ENCODE data around the gene NR4A1.

The NR4A1 gene

DNA sequence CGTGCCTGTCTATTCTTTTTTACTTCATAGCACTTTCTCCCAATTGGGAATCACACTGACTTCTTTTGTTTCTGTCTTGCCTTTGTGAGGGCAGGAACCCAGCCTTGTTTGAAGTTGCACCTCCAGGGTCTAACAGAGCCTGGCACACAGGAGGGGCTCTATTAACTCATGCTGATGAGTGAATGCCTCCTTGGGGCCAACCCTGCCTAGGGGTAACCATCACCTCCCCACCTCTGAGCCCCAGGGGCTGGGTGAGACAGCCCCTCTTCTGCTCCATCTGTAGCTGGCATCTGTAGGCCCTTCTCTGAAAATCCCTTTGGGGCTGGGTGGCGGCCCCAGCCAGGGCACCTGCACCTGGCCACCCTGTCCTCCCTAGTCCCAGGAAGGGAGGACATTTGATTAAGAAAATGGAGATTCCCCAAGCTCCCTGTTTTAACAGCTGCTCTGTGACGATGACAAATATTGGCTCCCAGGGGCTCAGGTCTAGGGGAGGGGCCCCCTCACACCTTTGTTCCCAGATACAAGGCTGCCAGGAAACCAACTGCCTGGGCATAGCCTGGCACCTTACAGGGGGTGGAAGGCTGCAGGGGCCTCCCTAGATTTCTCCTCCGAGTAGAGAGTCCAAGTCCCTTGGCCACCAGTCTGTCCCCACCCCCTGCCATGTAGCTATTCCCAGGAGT, 32.7 kb upstream of the NR4A1 start:
- DNase-seq, result peak; percentile 81

DNA sequence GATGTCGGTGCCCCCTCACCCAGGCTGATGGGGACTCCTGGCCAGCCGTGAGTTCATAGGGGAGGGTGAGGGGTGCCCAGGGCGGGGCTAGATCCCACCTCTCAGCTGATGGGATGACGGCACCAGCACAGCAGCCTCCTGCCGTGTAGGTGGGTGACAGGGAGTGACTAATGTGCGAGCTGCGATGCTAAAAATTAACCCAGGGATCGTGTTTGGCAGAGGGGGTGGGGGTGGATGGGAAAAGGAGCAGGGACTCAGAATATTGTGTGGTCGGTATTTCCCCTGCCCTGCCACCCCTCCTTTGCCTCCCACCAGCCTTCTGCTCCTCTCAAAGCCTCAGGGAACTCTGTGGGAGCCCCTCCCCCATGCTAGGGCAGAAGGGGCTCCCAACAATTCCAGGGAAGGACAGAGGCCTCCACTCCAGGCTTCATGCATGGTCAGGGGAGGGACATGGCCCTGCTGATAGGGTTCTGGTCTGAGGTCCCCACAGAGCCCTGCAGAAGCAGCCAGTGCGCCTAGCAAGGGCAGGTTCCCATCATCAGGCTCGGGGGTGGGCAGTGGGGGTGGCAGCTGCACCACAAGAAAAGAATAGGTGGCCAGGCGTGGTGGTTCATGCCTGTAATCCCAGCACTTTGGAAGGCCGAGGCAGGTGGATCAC, 32.0 kb upstream of the NR4A1 start:
- peak; percentile 68 for DNase-seq

DNA sequence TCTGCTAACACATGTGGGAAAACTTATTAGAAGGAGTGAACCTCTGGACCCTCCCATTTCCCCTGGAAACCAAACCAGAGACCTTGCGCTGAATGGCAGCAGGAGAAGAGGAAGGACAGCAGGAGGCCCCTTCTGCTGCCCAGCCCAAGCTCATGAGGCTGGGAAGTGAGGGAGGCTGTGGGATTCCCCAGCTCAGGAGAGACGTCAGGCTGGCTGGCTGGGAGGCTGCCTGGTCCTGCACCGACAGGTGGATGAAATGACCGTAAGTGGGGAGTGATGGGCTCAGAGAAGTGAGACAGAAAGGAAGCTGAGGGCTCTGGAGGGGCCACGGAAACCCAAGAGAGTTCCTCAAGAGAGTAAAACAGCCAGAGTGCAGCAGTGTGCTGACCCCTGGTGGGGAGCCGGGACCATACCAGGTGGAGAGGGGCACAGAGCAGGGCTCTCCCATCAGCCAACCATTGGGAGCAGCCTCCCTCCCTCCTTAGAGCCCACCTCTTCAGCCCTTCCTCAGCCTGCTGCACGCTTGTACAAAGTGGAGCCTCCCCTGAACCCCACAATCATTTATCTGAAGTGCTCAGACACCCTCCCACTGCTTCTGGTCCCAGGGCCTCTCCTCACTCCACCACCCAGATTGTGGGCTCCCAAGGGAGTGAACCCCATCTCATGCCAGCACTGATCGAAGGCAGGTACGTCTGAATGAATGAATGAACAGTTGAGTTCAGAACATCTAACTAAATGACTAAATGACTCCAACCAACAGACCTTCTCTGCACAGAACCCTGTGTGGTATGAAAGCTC, 30.5 kb upstream of the NR4A1 start:
- peak; percentile 69 for DNase-seq

DNA sequence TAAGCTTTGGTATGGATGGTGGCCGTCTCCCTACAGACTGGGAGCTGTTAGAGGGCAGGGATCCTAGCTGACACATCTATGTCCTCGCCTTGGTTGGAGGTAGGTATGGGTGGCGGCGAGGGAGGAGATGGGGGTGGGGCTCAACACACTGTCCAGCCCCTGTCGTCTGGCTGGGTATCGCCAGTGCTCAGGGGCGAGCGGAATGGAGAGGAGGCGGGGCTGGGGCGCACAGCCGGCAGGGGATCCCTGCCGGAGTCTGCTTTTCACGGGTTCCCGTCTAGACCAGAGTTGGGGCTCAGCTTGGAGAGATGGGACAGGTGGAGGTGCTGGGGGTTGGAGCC, 28.4 kb upstream of the NR4A1 start:
- DNase-seq, result peak; percentile 38

DNA sequence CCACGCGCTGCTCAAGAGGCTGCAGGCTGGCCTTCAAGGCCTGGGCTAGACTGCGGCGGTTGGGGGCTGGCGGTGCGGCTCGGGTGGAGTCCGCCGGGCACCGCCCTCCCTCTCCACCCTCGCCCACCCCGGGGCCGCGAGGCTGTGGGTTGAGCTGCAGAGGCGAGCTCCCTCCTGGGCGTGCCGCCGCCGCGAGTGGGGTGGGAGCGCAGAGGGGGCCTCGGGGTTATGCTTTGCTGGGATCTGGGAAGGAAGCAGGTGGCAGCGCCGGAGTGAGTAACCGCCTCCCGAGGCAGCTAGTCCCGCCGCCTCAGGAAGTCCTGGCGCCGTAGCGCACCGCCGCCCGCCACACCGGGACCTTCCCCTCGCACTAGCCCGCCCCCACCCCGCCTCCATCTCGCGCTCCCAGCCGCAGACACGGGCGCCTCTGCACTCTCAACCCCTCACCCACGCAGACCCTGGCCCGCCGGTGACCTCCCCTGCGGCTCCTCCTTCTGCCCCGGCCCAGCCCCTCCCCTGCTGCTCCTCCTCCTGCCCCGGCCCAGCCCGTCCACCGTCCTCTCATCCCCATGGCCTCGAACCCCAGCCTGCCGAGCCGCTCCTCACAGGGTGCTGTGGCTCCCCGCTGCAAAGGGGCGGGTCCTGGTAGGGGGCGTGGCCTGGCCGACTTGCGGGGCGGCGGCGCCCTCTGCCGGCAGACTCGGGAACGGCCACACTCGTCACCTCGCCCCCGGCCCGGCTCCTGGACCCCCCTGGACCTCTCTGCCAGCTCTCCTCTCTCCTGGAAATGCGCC, 27.9 kb upstream of the NR4A1 start:
- DNase-seq, result peak; percentile 84

DNA sequence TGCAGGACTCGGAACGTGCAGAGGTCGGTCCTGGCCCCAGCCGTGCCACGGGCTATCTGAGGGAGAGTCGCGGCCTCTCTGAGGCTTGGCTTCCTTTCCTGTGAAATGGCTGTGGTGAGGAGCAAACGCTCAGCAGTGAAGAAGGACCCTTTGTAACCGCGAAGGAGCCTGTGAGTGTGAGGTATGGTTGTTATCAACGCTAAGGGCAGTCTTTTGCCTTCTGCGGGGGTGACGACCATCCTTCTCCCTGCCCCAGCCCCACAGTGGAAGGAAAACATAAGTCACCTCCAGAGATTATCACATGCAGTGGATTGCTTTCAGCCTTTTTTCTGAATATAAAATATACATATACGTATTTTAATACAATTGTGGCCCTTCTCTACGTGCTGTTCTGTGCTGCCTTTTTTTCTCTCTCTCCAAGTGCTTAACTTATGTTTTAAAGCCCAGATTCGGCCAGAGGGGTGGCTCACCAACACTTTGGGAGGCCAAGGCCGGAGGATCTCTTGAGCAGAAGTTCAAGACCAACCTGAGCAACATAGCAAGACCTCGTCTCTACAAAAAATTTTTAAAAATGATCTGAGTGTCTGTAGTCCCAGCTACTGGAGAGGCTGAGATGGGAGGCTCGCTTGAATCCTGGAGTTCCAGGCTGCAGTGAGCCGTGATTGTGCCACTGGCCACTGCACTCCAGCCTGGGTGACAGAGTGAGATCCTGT, 27.1 kb upstream of the NR4A1 start:
- DNase-seq, result no peak

DNA sequence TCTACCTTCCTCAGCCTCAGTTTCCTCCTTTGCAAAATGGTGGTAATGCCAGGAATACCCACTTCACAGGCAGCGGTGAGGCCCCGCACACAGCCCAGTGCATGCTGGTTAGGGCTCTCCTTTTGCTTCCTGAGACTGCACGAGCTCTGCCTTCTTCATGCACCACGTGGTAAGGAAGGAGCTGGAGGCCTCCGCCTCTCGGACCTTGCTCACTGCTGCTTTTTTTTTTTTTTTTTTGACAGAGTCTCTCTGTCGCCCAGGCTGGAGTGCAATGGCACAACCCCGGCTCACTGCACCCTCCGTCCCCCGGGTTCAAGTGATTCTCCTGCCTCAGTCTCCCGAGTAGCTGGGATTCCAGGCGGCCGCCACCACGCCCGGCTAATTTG, 26.4 kb upstream of the NR4A1 start:
- DNase-seq, result no peak

DNA sequence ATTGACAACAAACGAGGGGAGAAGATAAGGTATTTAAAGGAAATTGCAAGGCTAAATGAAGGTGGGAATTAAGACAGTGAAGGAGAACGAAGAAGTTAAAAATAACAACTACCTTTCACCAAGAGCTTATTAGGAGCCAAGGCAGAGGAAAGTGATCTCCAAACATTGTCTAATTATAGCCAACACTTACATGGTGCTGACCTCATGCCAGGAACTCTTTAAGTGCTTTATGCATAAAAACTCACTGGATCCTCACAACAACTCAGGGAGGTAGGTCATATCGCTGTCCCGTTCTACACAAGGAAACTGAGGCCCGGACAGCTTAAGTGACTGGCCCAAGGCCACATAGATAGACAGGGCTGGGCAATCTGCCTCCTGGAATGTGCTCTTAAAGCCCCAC, 25.0 kb upstream of the NR4A1 start:
- DNase-seq, result no peak

DNA sequence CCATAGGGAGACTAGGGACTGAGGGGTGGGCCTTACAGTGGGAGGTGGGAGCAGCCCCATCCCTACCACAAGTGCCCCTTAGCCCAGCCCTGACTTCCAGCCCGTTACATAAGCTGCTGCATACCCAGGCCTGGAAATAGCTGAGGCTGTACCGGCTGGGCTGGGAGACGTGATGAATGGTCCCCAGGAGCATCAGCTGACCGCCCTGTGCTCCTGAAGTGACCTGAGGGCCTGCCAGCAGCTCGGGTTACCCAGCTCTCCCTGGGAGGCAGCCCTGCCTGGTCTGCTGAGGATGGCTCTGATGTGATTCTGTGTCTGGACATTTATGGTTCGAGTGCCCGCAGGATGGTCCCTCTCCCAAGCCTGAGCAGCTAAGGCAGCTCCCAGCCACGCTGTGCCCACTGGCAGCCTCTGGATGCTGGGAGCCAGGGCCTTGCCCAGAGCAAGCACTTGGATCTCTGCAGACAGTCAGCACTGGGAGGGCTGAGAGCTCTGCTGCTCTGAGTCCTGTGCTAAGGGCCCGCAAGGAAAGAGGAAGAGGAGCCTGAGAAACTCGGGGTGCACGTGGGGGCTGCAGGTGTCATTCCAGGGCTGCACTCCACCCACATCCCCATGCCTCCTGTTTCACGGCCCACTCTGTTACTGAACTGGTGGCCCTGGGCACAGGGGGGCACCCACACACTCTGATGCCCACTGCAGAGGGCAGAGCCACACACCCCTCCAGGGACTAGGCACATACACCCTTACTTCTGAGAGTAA, 24.0 kb upstream of the NR4A1 start:
- no peak for DNase-seq

DNA sequence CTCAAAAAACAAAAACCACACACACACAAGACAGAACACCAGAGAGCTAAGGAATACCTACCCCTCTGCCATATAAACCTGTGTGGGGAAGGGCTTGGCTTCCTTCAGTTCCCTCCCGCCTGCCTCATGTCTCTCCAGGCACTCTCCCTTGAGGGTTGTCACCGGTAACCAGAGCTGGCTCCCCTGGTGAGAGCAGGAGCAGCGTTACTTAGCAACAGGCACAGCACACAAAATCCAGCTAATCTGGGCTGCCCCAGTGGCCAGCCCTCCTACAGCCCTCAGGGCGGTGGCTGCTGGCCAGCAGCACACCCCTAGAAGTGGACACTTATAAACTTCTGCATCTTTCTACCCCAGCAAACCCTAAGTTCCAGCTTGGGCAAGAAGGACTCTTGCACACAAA, 21.6 kb upstream of the NR4A1 start:
- peak; percentile 94 for DNase-seq

DNA sequence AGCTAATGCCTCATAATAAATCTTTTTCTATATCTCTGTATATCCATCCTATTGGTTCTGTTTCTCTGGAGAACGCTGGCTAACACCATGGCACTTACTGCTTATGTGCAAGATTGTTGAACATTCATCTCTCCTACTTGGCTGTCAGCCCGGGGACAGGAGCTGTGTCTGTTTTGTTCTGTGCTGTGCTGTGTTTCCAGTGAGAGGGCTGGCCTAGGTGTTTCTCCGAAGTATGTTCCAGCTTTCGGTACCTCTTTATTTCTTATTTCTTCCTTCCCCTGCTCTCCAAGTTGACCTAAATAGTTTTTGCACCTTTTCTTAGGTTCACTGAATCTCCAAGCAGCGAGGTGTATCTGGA, 18.8 kb upstream of the NR4A1 start:
- peak; percentile 18 for DNase-seq

DNA sequence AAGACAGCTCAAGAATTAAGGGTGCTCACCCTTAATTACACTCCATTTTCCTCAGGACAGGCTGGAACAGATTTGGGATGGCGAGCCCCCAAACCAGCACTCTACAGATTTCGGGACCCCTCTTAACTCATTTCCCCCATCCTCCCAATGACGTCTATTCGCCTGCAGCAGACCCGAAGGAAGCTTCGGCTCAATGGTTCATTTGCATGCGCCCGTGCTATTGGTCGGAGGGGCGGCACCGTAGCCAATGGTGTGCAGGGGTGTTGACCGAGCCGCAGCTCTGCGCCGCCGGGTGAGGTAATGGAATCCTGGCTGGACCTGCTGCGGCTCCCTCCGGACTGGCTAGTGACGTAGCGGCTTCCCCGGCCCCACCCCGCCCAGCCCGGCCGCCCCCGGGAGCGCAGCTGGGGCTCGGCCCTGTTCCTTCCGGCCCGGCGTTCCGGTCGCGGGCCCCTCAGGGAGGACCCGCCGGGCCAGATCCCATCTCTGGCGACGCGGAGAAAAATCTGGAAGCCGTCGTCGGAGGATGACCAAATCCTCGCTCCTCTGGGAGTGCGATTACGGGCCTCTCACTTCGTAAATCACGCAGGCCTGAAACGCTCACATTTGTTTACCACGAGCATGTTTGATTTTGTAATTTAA, 18.3 kb upstream of the NR4A1 start:
- DNase-seq, result peak; percentile 95

DNA sequence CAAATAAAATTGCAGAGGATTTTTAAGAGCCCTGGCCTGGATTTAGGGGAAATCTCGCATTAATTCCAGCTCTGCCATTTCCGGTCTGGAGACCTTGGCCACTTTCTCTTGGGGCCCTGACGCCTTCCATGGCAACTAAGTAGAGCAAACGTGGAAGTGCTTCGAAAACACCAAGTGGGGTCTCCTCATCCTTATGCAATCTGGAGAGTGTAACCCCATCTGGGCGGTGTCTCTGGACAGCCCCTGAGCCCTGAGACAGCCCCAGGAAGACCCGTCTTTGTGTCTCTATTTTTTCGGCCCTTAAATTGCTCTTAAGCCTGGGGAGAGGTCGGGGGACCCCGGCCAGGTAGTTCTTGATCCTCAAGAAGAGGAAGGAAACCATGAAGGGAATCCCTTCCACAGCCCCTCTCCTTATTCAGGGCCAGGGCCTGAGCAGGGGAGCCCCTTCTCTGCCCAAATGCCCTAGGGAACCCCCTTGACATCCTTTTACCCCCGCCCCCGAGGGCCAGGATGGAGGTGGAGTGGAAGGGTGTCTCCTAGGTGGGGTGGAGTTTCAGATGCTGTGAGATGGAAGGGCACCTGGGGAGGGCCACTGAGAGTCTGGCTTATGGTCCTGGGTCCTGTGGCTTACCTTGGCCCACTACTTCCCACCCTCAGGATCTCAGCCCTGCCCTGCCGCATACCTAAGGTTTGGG, 17.6 kb upstream of the NR4A1 start:
- no peak for DNase-seq

DNA sequence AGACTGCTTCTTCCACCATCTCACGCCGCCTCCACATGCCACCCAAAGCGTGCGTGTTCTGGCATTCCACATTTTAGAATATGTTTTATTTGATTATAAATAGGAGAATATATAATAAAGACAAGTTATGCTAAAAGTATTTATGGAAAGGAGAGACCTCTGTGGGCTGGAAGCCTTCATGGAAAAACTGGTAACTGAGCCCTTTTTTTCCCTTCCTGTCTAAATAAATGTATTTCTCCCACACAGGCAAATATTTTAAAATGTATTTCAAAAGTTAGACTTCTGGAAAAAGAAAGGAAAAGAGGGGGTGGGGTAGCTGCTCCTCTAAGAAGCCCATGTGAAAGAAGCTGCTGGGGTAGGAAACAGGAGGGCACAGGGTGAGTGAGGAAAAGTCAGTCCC, 16.1 kb upstream of the NR4A1 start:
- DNase-seq, result no peak

DNA sequence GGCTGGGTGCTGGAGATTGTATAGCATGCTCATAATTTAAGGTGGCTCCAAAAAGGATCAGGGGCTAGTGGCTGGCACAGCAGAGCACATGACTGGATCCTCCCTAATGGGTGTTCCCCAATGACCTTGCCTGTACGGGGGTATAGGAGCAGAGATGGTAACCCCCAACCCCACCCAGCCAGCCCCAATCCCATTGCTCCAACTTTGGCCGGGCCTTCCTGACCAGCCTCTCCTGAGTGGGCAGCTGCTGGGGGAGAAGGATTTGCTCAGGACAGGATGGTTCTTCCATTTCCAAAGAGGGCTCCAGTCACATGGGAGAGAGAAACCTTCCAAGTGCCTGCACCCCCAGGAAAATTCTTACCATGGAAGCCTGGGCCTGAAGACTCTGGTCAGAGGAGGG, 15.3 kb upstream of the NR4A1 start:
- no peak for DNase-seq

DNA sequence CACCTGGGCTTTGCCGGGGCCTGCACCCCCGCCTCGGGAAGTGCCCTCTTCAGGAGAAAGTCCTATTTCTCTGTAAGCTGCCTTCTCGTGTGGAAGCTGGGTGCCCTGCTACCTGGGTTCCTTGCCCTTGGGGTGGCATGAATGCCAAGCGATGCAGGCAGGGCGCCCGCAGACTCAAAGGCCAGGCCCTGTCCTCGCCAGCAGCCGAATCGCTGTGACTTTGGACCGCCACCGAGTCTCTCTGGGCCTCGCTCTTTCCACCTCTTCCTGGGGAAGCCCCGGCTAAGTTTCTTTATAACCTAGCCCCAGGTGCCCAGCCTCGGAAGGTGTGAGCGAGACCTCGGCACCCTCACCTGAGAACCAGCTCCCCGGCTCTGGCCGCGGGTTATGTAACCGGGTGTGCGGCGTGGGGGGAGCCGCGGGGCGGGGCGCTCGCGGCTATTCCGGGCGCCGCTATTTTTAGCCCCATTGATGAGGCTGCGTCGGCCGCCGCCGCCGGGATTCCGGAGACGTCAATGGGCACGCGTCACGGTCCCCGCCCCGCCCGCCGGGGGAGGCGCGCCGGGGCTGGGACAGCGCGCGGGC, 14.6 kb upstream of the NR4A1 start:
- DNase-seq, result peak; percentile 77

DNA sequence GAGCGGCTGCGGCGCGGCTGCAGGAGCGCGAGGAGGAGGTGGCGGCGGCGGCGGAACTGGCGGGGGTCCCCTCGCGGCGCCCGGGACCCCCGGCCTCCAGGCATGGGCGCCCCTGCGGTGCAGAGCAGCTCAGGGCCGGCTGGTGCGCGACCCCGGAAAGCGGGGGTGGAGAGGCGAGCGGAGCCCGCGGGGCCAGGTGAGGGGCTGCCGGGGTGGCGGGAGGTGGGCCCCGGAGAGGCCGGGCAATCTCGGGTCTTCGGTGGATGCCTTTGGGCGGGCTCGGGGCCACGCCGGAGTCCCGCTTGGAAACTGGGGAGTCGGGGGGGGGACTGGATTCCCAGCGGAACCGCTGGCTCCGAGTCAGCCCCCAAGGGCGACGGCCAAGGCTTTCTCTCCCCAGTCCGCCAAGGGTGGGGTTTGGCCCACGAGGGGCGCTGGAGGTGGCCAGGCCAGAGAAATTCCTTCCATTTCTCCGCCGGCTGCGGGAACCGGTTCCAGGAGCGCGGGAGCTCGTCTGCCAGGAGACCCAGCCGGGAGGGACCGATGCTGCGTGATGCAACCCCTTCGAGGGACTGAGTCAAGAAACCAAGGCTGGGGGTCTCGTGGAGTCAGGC, 13.9 kb upstream of the NR4A1 start:
- peak; percentile 14 for DNase-seq

DNA sequence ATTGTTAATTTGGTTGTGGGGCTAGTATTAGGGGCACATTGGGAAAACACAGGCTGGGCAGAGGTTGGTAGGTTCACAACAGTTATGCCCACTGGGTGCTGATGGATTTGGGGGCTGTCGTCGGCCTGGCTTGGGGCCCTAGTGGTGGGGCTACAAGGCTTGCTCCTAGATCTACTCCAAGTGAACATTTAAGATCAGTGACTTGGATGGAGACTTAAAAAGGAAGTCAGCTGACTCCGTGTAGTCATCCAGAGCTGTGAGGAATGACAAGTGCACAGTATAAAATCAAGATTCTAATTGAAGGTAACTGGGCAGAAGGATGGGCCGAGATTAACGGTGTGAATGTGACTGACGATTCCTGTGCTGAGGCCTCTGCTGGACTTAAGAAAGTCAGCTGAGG, 12.8 kb upstream of the NR4A1 start:
- DNase-seq, result no peak

DNA sequence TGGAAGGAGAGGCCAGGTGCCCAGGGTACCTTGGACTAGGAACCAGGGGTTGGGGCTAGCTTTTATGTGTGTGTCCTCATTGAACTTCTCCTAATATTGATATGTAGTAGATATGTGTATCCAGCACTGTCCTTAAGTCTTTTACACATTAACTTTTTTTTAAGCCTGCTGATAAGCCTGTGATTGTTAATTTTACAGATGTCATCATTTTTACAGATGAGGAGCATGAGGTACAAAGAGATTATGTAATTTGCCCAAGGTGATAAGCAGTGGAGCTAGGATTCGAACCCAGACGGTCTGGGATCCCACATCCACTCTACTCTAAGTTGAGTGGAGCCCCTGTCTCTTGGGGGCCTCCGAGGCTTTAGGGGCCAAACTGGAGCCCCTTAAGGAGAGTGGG, 10.2 kb upstream of the NR4A1 start:
- DNase-seq, result no peak

DNA sequence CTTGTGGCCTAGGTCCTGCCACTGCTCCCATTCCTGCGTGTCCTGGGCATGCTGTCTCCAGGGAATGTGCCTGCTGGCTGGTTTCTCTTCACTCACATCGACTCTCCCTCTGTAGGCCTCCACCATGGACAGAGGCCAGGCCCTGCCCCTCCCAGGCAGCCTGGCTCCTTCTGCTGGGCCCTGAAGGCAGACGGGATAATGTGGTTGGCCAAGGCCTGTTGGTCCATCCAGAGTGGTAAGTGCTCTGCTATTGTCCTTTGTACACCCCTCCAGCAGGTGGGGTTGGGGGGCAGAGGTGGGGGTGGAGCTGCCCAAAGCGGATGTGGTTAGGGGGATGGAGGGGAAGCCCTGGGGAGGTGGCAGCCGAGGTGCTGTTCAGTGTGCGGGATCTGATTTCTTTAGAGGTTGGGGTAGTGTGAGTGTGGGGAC, 9.5 kb upstream of the NR4A1 start:
- no peak for DNase-seq
